ENCODE measurements around the gene TSHR.

DNA sequence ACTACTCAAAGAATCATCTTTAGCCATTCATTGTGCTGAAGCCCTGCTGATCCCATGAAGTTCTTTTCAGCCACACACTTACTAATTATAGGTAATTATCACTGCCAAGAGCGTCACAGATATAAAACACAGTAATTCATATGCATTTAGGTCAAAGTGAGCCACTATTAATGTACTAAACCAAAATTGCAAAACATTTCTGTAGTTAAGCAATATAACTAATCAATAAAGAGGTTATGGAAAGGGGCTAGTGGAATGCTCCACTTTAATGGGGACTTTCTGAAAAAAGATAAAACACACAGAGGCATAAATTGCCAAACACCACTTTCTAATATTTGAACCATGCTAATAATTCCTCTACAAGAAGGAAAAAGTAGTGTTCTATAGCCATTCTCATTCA, 7.1 kb upstream of the TSHR start:
- TF ChIP-seq POLR2A (IDR thresholded peaks at IDR 0.05) (no peak), POLR2AphosphoS5 (IDR thresholded peaks at IDR 0.05) (no peak)
- TF ChIP-seq, protein P1, sequence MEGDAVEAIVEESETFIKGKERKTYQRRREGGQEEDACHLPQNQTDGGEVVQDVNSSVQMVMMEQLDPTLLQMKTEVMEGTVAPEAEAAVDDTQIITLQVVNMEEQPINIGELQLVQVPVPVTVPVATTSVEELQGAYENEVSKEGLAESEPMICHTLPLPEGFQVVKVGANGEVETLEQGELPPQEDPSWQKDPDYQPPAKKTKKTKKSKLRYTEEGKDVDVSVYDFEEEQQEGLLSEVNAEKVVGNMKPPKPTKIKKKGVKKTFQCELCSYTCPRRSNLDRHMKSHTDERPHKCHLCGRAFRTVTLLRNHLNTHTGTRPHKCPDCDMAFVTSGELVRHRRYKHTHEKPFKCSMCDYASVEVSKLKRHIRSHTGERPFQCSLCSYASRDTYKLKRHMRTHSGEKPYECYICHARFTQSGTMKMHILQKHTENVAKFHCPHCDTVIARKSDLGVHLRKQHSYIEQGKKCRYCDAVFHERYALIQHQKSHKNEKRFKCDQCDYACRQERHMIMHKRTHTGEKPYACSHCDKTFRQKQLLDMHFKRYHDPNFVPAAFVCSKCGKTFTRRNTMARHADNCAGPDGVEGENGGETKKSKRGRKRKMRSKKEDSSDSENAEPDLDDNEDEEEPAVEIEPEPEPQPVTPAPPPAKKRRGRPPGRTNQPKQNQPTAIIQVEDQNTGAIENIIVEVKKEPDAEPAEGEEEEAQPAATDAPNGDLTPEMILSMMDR (IDR thresholded peaks at IDR 0.05) = no peak
